NCI-H2196 (cell line): ENCODE measurements around the gene SUDS3.
"Not testable (repeated sequence)": the region's sequence is repeated elsewhere in the genome, so short reads cannot be mapped to it uniquely, and the experiment has no call there.

Source experiments
- DNase-seq: peaks from one replicate; lab custom pipeline; 2025; ENCODE audit not compliant: unreplicated experiment; lab: John Stamatoyannopoulos, UW

The SUDS3 gene, protein sequence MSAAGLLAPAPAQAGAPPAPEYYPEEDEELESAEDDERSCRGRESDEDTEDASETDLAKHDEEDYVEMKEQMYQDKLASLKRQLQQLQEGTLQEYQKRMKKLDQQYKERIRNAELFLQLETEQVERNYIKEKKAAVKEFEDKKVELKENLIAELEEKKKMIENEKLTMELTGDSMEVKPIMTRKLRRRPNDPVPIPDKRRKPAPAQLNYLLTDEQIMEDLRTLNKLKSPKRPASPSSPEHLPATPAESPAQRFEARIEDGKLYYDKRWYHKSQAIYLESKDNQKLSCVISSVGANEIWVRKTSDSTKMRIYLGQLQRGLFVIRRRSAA

DNA sequence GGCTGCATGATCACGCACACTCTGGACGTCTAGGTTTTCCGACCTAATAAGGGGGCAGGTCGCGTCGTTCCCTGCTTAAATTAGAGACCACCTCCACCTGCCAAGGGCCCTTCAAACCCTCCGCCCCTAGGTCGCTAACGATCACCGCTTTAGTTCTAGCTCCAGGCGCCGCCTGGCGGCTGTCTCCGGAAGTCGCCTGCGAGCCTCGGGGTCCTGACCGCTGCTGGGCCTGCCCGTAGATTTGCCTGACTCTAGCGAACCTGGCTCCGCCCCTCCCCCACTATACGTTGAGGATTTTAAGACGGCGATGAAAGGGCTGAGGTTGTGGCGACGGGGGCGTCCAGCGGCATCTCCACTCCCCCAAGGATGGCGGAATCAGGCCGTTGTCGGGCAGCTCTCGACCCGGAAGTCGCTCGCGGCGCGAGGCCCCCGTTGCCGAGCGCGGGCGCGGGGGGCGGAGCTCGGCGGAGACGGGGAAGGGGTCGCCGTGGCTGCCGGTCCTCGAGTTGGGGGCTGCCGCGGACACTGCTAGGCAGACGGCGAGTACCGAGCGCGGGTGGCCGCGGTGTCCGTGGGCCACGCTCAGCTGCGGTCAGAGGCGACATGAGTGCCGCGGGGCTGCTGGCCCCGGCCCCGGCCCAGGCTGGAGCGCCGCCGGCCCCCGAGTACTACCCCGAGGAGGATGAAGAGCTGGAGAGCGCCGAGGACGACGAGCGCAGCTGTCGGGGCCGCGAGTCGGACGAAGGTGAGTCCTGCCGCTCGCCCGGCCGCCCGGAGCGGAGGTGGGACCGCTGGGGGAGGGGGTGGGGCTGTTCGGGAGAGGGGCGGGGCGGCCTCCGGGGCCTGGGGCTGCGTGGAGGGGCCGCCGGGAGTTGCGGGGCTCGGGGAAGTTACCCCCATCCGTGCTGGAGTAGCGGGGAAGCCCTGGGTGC is at the start of gene SUDS3:
Gene SUDS3 (plus strand): TSS at position 467 of the 932 bp plus-strand sequence. CDS start 137 bp downstream, at position 604.
- DNase-seq = peak; percentile 94

DNA sequence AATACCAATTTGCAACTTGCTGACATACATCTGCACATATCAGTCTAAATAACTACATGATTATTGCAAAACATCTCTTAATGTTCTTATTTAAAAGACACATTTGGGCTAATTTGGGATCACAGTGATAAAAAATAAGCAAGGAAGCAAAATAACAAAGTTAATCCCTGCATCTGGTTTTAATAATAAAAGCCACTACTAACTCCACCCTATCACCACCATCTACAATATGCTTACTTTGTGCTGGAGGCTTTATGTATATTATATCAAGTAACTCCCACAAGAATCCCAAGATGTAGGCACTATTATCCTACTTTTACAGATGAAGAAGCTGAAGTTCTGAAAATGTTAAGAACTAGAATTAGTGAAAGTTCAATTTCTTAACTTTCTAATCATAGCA is 49.4 kb upstream of the SUDS3 start:
- no peak for DNase-seq

DNA sequence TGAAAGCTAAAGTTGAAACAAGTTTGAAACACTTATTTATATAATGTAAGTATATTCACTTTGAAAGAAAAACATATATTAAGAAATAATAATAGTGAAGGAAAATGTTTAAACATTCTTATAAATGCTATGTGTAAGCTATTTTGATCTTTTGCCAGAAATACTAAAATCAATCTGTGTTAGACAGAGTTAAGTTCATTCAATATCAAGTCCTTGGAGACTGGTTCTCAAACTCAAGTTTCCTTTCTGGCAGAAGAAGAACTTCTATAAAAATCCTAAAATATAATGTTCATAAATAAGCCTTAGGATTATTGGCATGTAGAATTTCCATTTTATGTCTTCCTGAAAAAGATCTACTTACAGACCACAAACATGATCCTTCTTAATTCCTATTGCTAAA is 49.0 kb upstream of the SUDS3 start:
- no peak for DNase-seq

DNA sequence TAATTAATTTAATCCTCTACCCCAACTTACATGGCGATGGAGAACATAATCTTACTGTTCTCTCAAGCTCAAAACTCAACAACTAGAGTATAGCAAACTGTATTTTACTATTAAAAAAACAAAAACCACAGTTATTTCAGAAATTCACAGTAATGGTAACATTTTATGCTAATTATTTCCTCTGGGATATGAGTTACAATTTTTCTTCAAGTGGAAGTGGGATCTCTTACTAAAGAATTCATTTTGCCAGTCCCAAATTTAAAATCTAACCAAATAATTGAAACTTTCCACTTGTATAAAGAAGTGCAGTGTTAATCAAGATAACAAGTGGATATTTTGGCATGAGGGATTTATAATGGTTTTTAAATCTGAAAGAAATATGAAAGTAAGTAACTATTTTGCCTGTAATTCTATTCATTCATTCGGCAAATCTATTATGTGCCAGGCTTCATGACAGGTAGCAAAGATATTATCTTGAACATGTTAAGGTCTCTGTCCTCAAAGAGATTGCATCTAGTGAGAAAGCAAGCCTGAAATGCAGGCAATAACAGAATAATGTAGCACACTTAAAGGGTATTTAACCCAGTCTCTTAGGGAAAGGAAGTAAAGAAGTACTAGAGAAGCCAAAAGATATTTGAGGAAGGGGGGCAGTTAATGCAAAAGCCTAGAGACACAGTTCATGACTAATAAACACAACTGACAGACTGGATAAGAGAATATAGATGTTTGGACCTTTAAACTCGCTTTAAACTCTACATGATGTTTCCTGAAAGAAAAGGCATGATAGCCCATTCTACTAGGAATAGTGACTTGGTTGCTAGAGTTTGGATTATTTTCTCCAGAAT is 47.6 kb upstream of the SUDS3 start:
- DNase-seq = no peak

DNA sequence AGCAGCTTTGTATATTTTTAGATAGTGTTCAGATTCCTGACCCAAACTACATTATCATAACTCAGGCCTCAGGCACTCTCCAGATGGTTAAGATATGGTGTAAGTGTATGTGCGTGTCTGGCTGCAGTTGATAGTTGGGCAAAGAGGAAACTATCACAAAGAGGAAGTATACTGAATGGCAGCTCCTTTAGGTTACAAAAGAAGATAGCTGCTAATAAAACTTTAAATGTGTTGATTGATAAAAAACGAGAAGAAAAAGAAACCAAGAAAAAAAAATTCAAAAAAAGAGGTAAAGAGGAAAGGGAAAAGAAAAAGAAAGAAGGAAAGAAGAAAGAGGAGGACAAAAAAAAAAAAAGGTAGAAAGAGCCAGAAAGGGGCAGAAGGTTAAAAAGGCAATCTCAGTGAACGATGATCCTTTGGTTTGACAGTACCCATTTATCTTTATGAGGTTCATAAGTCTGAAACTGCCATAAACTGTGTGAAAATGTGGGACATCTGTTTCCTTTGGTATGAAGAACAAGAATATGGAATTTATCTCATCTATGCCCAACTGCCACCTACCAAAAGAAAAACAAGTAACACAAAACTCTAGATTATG is 45.8 kb upstream of the SUDS3 start:
- DNase-seq = no peak

DNA sequence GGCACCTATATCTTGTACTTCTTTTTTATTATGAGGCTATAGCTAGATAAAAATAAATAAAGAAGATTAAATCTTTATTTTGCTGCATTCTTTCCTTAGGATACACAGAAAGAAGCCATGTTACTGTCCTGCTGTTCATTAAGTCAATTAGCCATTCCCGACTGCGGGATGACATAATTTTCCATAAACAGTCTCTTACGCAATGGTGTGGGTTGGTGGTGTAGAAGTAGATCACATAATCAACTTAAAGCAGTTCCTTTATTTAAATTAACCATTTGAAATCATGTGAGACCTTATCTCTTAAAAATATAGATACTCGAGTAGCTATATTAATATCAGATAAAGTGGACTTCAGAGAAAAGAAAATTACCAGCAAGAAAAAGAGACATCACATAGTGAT is 43.8 kb upstream of the SUDS3 start:
- DNase-seq = no peak

DNA sequence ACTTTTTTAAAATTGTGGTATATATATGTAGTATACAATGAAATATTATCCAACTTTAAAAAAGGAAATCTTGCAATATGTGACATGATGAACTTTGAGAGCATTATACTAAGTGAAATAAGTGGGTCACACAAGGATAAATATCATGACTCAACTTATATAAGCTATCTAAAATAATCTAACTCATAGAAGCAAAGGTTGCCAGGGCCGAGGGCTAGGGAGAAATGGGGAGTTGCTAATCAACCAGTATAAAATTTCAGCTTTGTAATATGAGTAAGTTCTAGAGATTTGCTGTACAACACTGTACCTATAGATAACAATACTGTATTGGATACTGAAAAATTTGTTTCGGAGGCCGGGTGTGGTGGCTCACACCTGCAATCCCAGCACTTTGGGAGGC is 42.1 kb upstream of the SUDS3 start:
- no peak for DNase-seq

DNA sequence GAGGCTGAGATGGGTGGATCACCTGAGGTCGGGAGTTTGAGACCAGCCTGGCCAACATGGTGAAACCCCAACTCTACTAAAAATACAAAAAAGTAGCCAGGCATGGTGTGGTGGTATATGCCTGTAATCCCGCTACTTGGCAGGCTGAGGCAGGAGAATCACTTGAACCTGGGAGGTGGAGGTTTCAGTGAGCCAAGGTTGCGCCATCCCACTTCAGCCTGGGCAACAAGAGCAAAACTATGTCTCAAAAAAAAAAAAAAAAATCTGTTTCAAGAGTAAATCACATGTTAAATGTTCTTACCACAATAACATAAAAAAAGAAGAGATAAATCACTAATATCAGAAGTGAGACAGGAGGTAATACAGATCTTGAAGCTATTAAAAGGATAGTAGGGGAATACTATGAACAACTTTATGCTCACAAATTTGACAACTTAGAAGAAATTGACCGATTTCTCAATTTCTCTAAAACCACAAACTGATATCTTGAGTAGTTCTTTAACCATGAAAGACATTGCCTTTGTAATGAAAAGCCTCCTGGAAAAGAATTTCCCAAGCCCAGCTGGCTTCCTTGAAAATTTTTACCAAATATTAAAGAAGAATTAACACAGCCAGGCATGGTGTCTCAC is 41.3 kb upstream of the SUDS3 start:
- DNase-seq = no peak

DNA sequence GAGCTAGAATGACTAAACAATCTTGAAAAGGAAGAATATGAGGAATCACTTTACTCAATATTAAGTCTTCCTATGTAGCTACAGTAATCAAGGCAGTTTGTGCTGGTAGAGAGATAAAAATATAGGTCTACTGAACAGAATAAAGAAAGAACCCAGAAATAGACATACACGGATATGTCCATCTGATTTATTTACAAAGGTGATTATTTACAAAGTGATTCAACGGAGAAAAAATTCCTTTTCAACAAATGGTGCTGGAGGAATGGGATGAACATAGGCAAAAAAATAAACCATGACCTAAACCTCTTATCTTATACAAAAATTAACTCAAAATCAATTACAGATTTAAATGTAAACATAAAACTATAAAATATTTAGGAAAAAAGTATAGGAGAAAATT is 40.2 kb upstream of the SUDS3 start:
- no peak for DNase-seq

DNA sequence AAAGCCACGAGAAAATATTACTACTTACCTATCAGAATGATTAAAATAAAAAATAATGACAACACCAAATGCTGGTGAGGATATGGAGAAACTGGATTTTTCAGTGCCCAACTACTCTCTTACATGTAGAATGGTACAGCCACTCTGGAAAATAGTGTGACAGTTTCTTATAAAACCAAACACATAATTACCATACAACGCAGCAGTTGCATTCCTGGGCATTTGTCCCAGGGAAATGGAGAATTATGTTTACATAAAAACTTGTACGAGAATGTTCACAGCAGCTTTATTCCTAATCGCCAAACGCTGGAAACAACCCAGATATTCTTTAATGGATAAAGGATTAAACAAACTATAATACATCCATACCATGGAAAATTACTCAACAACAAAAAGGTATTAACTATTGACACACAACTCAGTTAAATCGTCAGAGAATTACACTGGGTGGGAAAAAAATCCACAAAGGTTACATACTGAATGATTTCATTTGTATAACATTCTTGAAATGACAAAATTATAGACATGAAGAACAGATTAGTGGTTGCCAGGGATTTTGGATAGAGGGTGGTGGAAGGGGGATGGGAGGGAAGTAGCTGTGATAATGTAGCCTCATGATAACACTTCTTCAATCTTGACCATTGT is 39.0 kb upstream of the SUDS3 start:
- no peak for DNase-seq

DNA sequence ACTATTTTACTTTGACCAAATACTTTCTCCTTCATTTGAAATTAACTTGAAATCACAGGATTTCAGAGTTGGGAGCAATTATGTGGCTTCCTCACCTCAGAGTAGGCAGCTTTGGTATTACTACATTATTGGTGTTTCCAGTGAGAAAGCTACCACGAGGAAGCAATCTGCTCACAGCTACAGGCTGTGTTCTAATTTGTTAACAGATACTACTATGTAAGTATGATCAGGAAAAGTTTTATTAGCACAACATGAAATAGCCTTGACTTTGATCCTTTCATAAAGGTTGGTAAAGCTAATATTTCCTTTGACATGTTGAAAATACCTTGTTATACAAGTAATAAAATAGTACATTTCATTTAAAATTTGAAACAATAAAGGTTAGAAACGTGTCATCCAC is 34.3 kb upstream of the SUDS3 start:
- no peak for DNase-seq

DNA sequence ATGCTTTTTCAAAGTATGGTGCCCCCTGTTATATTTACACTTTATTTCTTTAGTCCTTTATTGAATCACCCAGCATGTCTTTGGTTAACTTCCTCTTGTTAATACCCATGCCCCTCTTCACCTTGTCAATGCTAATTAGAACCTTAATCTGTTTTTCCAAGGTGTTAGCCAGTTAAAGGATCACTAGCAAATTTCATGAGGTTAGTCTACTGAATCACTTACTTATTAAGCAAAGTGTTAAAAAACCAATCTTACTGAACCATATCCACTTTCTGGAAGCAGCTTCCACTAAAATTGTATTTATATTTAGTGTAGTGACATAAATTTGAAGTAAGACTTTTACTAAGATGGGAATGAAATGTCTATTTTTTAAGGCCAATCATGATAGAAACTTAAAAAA is 31.5 kb upstream of the SUDS3 start:
- no peak for DNase-seq

DNA sequence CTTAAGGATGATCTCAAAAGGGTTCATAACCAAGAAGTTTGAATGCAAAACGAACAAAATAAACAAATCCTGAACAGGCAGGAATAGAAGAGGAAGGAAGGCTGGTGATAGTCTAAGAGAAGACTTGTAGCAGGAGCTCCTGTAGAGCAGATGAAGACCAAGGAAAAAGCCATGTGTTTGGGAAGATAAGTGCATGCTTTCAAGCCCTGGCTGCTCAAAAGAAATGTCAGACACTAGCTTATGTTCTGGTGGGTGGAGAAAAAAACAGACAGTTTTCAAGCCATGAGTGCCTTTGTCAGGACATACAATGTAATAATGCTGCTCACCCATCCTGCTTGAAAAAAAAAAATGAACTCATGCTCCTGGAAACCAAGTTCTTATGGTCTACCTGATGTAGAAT is 31.0 kb upstream of the SUDS3 start:
- DNase-seq = no peak

DNA sequence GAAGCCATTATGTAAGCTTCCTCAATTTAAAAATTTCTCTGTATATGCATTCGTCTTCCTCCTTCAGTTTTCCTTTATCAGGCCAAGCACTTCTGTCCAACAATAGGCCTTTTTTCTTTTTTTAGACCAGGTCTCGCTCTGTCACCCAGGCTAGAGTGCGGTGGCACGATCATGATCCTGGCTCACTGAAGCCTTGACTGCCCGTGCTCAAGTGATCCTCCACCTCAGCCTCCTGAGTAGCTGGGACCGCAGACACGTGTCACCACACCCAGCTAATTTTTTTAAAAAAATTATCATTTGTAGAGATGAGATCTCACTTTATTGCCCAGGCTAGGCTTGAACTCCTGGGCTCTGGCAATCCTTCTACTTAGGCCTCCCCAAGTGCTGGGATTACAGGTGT is 29.5 kb upstream of the SUDS3 start:
- no peak for DNase-seq

DNA sequence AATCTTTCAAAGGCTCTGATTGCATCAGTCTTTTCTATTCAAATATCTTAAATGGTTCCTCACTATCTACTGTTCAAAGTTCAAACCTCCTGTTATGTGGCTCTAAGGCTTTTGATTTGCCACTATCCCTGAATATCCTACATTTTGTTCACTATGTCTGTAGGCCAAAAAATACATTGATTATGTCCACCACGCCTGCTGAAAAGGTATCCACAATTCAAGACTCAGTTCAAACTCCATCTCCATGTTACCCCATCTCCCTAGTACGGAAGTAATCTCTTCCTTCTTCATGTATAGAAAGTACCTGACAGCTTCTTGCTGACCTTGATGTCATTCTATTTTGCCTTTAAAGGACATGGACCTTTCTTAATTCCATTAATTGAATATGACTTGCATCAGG is 28.4 kb upstream of the SUDS3 start:
- DNase-seq = no peak

DNA sequence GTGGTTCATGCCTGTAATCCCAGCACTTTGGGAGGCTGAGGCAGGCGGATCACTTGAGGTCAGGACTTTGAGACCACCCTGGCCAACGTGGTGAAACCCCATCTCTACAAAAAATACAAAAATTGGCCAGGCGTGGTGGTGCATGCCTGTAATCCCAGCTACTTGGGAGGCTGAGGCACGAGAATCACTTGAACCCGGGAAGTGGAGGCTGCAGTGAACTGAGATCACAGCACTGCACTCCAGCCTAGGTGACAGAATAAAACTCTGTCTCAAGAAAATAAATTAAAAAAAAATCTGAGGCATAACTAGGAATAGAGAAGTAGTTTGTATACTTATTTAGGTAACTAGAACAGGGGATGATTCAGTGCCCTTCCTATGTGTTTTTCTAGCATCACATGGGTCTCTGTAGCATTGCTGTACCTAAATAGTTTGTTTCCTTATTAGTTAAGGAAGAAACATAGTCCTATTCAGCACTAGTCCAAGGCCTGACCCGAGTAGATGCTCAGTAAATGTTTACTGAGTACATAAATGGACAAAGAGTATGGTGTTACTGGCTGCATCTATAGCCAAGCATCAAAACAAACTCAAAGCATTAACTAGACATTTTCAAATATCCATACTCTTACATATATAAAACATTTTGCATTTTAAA is 25.3 kb upstream of the SUDS3 start:
- no peak for DNase-seq

DNA sequence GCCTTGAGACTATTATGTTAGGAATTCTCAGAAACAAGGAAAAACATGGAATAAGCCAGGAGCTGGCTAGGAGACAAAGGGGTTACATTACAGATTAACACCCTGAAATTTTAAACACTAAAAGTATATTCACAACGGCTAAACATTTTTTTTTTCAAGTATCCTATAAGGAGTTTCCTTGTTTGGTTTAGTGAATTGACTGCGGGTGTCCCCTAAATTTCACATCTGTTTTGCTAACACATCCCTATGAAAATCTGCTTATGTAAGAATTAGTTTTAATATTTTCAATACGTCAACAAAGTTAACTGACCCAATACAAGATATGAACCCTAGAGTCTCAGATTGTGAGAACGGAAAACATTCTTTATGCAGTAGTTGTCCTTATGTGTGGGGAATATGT is 22.6 kb upstream of the SUDS3 start:
- DNase-seq = no peak

DNA sequence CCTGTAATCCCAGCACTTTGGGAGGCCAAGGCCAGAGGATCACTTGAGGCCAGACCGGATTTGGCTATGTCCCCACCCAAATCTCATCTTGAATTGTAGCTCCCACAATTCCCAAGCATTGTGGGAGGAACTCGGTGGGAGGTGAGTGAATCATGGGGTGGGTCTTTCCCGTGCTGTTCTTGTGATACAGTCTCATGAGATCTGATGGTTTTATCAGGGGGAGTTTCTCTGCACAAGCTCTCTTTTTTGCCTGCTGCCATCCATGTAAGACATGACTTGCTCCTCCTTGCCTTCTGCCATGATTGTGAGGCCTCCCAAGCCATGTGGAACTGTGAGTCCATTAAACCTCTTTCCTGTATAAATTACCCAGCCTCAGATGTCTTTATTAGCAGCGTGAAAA is 21.9 kb upstream of the SUDS3 start:
- not testable (repeated sequence) for DNase-seq

DNA sequence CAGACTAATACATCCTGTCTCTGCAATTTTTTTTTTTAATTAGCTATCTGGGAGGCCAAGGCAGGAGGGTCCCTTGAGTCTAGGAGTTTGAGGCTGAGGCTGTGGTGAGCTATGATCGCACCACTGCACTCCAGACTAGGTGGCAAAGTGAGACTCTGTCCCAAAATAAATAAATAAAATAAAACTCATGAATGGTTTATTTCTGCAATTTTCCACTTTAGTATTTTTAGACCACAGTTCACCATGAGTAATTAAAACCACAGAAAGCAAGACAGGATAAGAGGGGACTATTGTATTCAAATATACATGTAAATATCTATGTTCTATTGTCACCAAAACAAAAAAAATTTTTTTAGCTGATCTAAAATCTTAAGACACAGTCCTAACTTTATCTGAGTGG is 21.5 kb upstream of the SUDS3 start:
- DNase-seq = no peak

DNA sequence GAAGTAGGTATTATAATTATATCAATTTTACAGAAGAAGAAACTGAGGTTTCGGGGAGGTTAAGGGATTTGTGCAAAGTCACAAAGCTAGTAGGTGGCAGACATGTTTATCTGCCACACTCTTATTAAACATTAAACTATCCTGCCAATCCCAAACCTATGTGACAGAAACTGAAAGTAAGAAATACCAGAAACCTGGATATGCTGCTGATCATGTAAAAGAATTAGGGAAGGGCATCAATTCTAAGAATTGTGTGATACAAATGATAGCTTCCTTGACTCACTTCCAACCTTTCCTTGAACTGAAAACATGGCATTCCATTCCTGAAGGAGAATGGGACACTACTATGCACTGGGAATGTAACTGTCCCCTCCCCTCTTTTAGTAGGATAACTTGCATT is 20.5 kb upstream of the SUDS3 start:
- no peak for DNase-seq
